ENCODE data around the gene RBM43.

The RBM43 gene

DNA sequence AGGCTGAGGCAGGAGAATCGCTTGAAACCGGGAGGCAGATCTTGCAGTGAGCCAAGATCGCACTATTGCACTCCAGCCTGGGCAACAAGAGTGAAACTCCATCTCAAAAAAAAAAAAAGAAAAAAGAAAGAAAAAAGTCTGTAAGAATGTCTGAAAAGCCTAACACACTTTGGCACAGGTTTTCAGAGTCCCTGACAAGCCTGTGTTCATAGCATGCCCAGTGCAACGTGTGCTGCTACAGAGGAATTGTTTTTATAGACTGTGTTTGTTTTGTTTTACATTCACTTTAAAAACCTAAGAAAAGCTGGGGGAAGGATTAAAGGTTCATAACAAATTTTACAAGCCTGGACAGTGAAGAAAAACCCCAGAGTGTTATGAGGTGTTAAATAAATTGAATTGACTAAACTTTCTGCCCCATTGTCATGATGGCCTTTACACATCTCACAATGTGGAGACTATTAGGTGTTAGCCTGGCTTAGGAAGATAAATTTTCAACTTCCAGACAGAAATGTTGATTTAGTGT lies 55.2 kb downstream of the RBM43 start:
- H3K23ac ChIP-seq (ENCODE audit: low read length) = no peak overlapping the region
- H2AK5ac ChIP-seq (ENCODE audit: low read length) = no peak overlapping the region
- H4K5ac ChIP-seq (ENCODE audit: low read length) = no peak overlapping the region
- H2BK120ac ChIP-seq (ENCODE audit: low read depth, low read length) = no peak overlapping the region
- H3K79me1 ChIP-seq (ENCODE audit: low read length) = no peaks in the 10 kb centered on the region
- no CpG with 5 or more reads among the region's 4 CpGs for WGBS (ENCODE audit: extremely low coverage, insufficient coverage, low lambda C conversion rate)
- no peak overlapping the region for H2BK5ac ChIP-seq (ENCODE audit: low read length)
- no peak overlapping the region for H3K9ac ChIP-seq (ENCODE audit: low read length)
- H4K8ac ChIP-seq (ENCODE audit: low read depth, low read length) = no peak overlapping the region
- no peak overlapping the region for H3K27ac ChIP-seq (ENCODE audit: low read depth, low read length)
- no peak overlapping the region for H3K56ac ChIP-seq (ENCODE audit: low read length)
- H3K4me1 ChIP-seq (ENCODE audit: control insufficient read depth, low read depth, low read length) = no peaks in the 10 kb centered on the region
- H2BK15ac ChIP-seq (replicated peaks; ENCODE audit: low read depth) = no peak overlapping the region
- no peaks in the 10 kb centered on the region for H3K36me3 ChIP-seq (ENCODE audit: control insufficient read depth, insufficient read depth, low read length)
- H3K79me2 ChIP-seq (ENCODE audit: control insufficient read depth, insufficient read depth, low read length) = no peaks in the 10 kb centered on the region
- H3K4ac ChIP-seq (ENCODE audit: low read depth, low read length) = no peak overlapping the region
- no peak overlapping the region for H3K4me3 ChIP-seq (ENCODE audit: low read length)
- H3K18ac ChIP-seq (ENCODE audit: low read length) = no peak overlapping the region
- no peaks in the 10 kb centered on the region for H3K27me3 ChIP-seq (ENCODE audit: insufficient read depth, low read length, poor library complexity)
- DNase-seq = no peak
- H3K4me2 ChIP-seq (ENCODE audit: low read length) = no peak overlapping the region

- Histone ChIP-seq H3K4me1 (ENCODE audit: control insufficient read depth, low read depth, low read length) (no peaks in the 10 kb centered on the region), H2BK5ac (ENCODE audit: low read length) (no peak overlapping the region), H3K4ac (ENCODE audit: low read depth, low read length) (no peak overlapping the region), H3K18ac (ENCODE audit: low read length) (no peak overlapping the region), H3K79me1 (ENCODE audit: low read length) (no peaks in the 10 kb centered on the region), H4K5ac (ENCODE audit: low read length) (no peak overlapping the region), H3K27ac (ENCODE audit: low read depth, low read length) (no peak overlapping the region), H2AK5ac (ENCODE audit: low read length) (no peak overlapping the region), H3K36me3 (ENCODE audit: control insufficient read depth, insufficient read depth, low read length) (no peaks in the 10 kb centered on the region), H3K9ac (ENCODE audit: low read length) (no peak overlapping the region), H3K56ac (ENCODE audit: low read length) (no peak overlapping the region), H4K8ac (ENCODE audit: low read depth, low read length) (no peak overlapping the region), H2BK15ac (replicated peaks; ENCODE audit: low read depth) (no peak overlapping the region), H3K79me2 (ENCODE audit: control insufficient read depth, insufficient read depth, low read length) (no peaks in the 10 kb centered on the region), H3K23ac (ENCODE audit: low read length) (no peak overlapping the region), H3K4me3 (ENCODE audit: low read length) (no peak overlapping the region), H2BK120ac (ENCODE audit: low read depth, low read length) (no peak overlapping the region), H3K4me2 (ENCODE audit: low read length) (no peak overlapping the region), H3K27me3 (ENCODE audit: insufficient read depth, low read length, poor library complexity) (no peaks in the 10 kb centered on the region)
- WGBS (ENCODE audit: extremely low coverage, insufficient coverage, low lambda C conversion rate) = no CpG with 5 or more reads among the region's 3 CpGs
- no peak for DNase-seq
Observed at GRCh38 chr2:151205571-151205970, 56.1 kb downstream of the RBM43 start.

GRCh38 chr2:151204756-151205155 lies 56.9 kb downstream of the RBM43 start:
- H3K18ac ChIP-seq (ENCODE audit: low read length) = no peak overlapping the region
- no peak overlapping the region for H4K5ac ChIP-seq (ENCODE audit: low read length)
- no peak overlapping the region for H4K8ac ChIP-seq (ENCODE audit: low read depth, low read length)
- H2BK15ac ChIP-seq (replicated peaks; ENCODE audit: low read depth) = no peak overlapping the region
- no CpG with 5 or more reads among the region's 3 CpGs for WGBS (ENCODE audit: extremely low coverage, insufficient coverage, low lambda C conversion rate)
- no peaks in the 10 kb centered on the region for H3K36me3 ChIP-seq (ENCODE audit: control insufficient read depth, insufficient read depth, low read length)
- no peak overlapping the region for H3K23ac ChIP-seq (ENCODE audit: low read length)
- H3K79me2 ChIP-seq (ENCODE audit: control insufficient read depth, insufficient read depth, low read length) = no peaks in the 10 kb centered on the region
- no peak overlapping the region for H3K4me3 ChIP-seq (ENCODE audit: low read length)
- H3K4me2 ChIP-seq (ENCODE audit: low read length) = no peak overlapping the region
- no peak overlapping the region for H3K27ac ChIP-seq (ENCODE audit: low read depth, low read length)
- H3K56ac ChIP-seq (ENCODE audit: low read length) = no peak overlapping the region
- no peak overlapping the region for H2AK5ac ChIP-seq (ENCODE audit: low read length)
- no peaks in the 10 kb centered on the region for H3K4me1 ChIP-seq (ENCODE audit: control insufficient read depth, low read depth, low read length)
- H2BK120ac ChIP-seq (ENCODE audit: low read depth, low read length) = no peak overlapping the region
- no peak overlapping the region for H3K9ac ChIP-seq (ENCODE audit: low read length)
- no peak overlapping the region for H3K4ac ChIP-seq (ENCODE audit: low read depth, low read length)
- H2BK5ac ChIP-seq (ENCODE audit: low read length) = no peak overlapping the region
- no peak for DNase-seq
- no peaks in the 10 kb centered on the region for H3K27me3 ChIP-seq (ENCODE audit: insufficient read depth, low read length, poor library complexity)
- no peaks in the 10 kb centered on the region for H3K79me1 ChIP-seq (ENCODE audit: low read length)

GRCh38 chr2:151200844-151201243 lies 60.8 kb downstream of the RBM43 start:
- Histone ChIP-seq H3K18ac (ENCODE audit: low read length) (no peak overlapping the region), H3K79me2 (ENCODE audit: control insufficient read depth, insufficient read depth, low read length) (no peaks in the 10 kb centered on the region), H4K5ac (ENCODE audit: low read length) (no peak overlapping the region), H2BK120ac (ENCODE audit: low read depth, low read length) (no peak overlapping the region), H3K27ac (ENCODE audit: low read depth, low read length) (no peak overlapping the region), H2BK15ac (replicated peaks; ENCODE audit: low read depth) (no peak overlapping the region), H3K56ac (ENCODE audit: low read length) (no peak overlapping the region), H3K27me3 (ENCODE audit: insufficient read depth, low read length, poor library complexity) (no peaks in the 10 kb centered on the region), H3K4me2 (ENCODE audit: low read length) (no peak overlapping the region), H3K4me3 (ENCODE audit: low read length) (no peak overlapping the region), H2BK5ac (ENCODE audit: low read length) (no peak overlapping the region), H3K36me3 (ENCODE audit: control insufficient read depth, insufficient read depth, low read length) (no peaks in the 10 kb centered on the region), H3K23ac (ENCODE audit: low read length) (no peak overlapping the region), H3K9ac (ENCODE audit: low read length) (no peak overlapping the region), H3K79me1 (ENCODE audit: low read length) (no peaks in the 10 kb centered on the region), H3K4me1 (ENCODE audit: control insufficient read depth, low read depth, low read length) (no peaks in the 10 kb centered on the region), H4K8ac (ENCODE audit: low read depth, low read length) (no peak overlapping the region), H3K4ac (ENCODE audit: low read depth, low read length) (no peak overlapping the region), H2AK5ac (ENCODE audit: low read length) (no peak overlapping the region)
- no CpG with 5 or more reads among the region's 2 CpGs for WGBS (ENCODE audit: extremely low coverage, insufficient coverage, low lambda C conversion rate)
- DNase-seq = no peak

DNA sequence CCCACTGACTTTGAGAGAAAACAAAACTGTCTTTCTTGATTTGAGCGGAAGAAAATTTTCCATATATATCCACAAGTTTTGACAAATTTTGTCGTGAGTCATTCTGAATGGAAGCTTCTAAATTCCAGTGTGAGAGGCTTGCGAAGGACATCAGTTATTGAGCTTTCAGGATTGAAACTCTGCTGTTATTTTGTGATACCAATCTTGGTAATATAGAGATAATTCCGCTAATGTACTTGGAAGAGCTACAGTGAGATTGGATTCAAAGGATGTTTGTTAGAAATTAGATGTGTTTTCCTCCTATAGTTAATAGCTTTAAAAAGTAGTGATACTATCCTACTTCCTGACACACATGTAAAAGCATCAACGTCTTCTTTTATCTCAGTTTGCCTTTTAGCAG lies 61.4 kb downstream of the RBM43 start:
- Histone ChIP-seq H3K79me1 (ENCODE audit: low read length) (no peaks in the 10 kb centered on the region), H4K8ac (ENCODE audit: low read depth, low read length) (no peak overlapping the region), H2BK120ac (ENCODE audit: low read depth, low read length) (no peak overlapping the region), H2AK5ac (ENCODE audit: low read length) (no peak overlapping the region), H3K9ac (ENCODE audit: low read length) (no peak overlapping the region), H3K23ac (ENCODE audit: low read length) (no peak overlapping the region), H3K4me2 (ENCODE audit: low read length) (no peak overlapping the region), H2BK5ac (ENCODE audit: low read length) (no peak overlapping the region), H3K36me3 (ENCODE audit: control insufficient read depth, insufficient read depth, low read length) (no peaks in the 10 kb centered on the region), H3K79me2 (ENCODE audit: control insufficient read depth, insufficient read depth, low read length) (no peaks in the 10 kb centered on the region), H3K4ac (ENCODE audit: low read depth, low read length) (no peak overlapping the region), H3K4me3 (ENCODE audit: low read length) (no peak overlapping the region), H2BK15ac (replicated peaks; ENCODE audit: low read depth) (no peak overlapping the region), H3K27me3 (ENCODE audit: insufficient read depth, low read length, poor library complexity) (no peaks in the 10 kb centered on the region), H3K27ac (ENCODE audit: low read depth, low read length) (no peak overlapping the region), H3K4me1 (ENCODE audit: control insufficient read depth, low read depth, low read length) (no peaks in the 10 kb centered on the region), H4K5ac (ENCODE audit: low read length) (no peak overlapping the region), H3K18ac (ENCODE audit: low read length) (no peak overlapping the region), H3K56ac (ENCODE audit: low read length) (no peak overlapping the region)
- DNase-seq = no peak
- whole genome bisulfite sequencing (ENCODE audit: extremely low coverage, insufficient coverage, low lambda C conversion rate) = no CpG with 5 or more reads among the region's 5 CpGs

- H3K79me2 ChIP-seq (ENCODE audit: control insufficient read depth, insufficient read depth, low read length) = no peaks in the 10 kb centered on the region
- H3K4me1 ChIP-seq (ENCODE audit: control insufficient read depth, low read depth, low read length) = no peaks in the 10 kb centered on the region
- no CpG with 5 or more reads among the region's 2 CpGs for WGBS (ENCODE audit: extremely low coverage, insufficient coverage, low lambda C conversion rate)
- no peak for DNase-seq
- no peak overlapping the region for H2BK15ac ChIP-seq (replicated peaks; ENCODE audit: low read depth)
- H3K4ac ChIP-seq (ENCODE audit: low read depth, low read length) = no peak overlapping the region
- H3K23ac ChIP-seq (ENCODE audit: low read length) = no peak overlapping the region
- H3K4me3 ChIP-seq (ENCODE audit: low read length) = no peak overlapping the region
- H3K36me3 ChIP-seq (ENCODE audit: control insufficient read depth, insufficient read depth, low read length) = no peaks in the 10 kb centered on the region
- no peak overlapping the region for H2BK120ac ChIP-seq (ENCODE audit: low read depth, low read length)
- H3K9ac ChIP-seq (ENCODE audit: low read length) = no peak overlapping the region
- H3K56ac ChIP-seq (ENCODE audit: low read length) = no peak overlapping the region
- no peak overlapping the region for H2BK5ac ChIP-seq (ENCODE audit: low read length)
- no peak overlapping the region for H4K5ac ChIP-seq (ENCODE audit: low read length)
- no peak overlapping the region for H3K27ac ChIP-seq (ENCODE audit: low read depth, low read length)
- no peak overlapping the region for H3K18ac ChIP-seq (ENCODE audit: low read length)
- H3K27me3 ChIP-seq (ENCODE audit: insufficient read depth, low read length, poor library complexity) = no peaks in the 10 kb centered on the region
- no peak overlapping the region for H3K4me2 ChIP-seq (ENCODE audit: low read length)
- H3K79me1 ChIP-seq (ENCODE audit: low read length) = no peaks in the 10 kb centered on the region
- no peak overlapping the region for H2AK5ac ChIP-seq (ENCODE audit: low read length)
- no peak overlapping the region for H4K8ac ChIP-seq (ENCODE audit: low read depth, low read length)
Observed at GRCh38 chr2:151198645-151199044, 63.0 kb downstream of the RBM43 start.

Data from mesendoderm (in vitro differentiated cells).